IMR-90 (cell line): ENCODE results near the gene SPATA2.

Experiments
- BHLHE40 ChIP-seq: fragments of 150-350 bp; IDR thresholded peaks from 2 replicates; pipeline ENCODE4 v1.6.1; 2016; ENCODE audit warnings: mild to moderate bottlenecking, low read depth, low read length
- CEBPB ChIP-seq: IDR thresholded peaks from 2 replicates; pipeline ENCODE4 v1.6.1; 2012; ENCODE audit warnings: low read depth, low read length, improper control_type of control experiment
- CTCF ChIP-seq: conservative IDR thresholded peaks from 2 replicates; pipeline ENCODE4 v1.5.1; 2012; ENCODE audit warnings: mild to moderate bottlenecking, low read depth, low read length, improper control_type of control experiment
- MAZ ChIP-seq: IDR thresholded peaks from 2 replicates; pipeline ENCODE4 v1.6.1; 2012; ENCODE audit warnings: low read depth, mild to moderate bottlenecking, low read length, improper control_type of control experiment, moderate library complexity, borderline replicate concordance
- POLR2A ChIP-seq: IDR thresholded peaks from 2 replicates; pipeline ENCODE4 v1.6.1; 2012; ENCODE audit warnings: mild to moderate bottlenecking, low read depth, low read length
- RAD21 ChIP-seq: IDR thresholded peaks from 2 replicates; pipeline ENCODE4 v1.6.1; 2012; ENCODE audit warnings: low read length, improper control_type of control experiment
- RCOR1 ChIP-seq: IDR thresholded peaks from 2 replicates; pipeline ENCODE4 v1.6.1; 2012; ENCODE audit warnings: mild to moderate bottlenecking, low read length, improper control_type of control experiment; ENCODE audit not compliant: insufficient replicate concordance
- USF2 ChIP-seq: fragments of 150-350 bp; IDR thresholded peaks from 2 replicates; pipeline ENCODE4 v1.6.1; 2017; ENCODE audit warnings: mild to moderate bottlenecking, antibody characterized with exemption, low read length, low read depth
- TF ChIP-seq, protein P1 (sequence below): fragments of 150-350 bp; IDR thresholded peaks from 2 replicates; pipeline ENCODE4 v1.6.1; 2016; ENCODE audit warnings: low read depth, mild to moderate bottlenecking, low read length, moderate library complexity, borderline replicate concordance

DNA sequence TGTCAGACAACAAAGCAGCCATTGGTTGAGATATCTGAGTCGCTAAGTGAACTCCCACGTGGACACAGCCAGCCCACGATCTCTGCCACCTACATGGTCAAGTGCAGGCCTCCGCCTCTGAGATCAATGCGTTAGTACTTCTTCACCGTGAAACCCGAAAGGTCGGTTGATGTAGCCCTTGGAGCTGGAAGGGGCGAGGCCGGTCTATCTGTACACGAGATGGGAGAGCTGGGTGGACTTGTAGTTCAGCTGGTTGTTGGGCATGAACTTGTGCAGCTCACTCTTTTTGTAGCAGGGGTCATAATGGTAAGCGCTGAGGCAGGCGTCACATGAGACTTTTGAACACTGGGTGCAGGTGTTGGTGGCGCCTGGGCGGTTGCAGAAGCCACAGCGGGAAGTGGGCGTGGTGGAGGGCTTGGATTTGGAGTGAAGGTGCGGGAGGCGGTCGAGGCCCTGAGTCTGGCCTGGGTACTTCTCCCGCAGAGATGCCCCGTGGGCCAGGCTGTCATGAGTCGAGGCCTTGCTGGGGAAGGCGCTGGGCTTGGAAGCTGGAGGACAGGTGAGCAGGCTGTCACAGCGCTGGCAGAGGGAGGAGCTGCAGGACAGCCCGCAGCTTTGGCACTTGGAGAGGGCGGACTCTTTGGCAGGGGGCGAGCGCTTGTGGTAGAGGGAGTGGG is 9.8 kb downstream of the SPATA2 start:
- TF ChIP-seq CEBPB (no peak), CTCF (no peak), USF2 (no peak), RAD21 (no peak), BHLHE40 (no peak), POLR2A (no peak), MAZ (no peak), RCOR1 (no peak)
- TF ChIP-seq, protein P1, sequence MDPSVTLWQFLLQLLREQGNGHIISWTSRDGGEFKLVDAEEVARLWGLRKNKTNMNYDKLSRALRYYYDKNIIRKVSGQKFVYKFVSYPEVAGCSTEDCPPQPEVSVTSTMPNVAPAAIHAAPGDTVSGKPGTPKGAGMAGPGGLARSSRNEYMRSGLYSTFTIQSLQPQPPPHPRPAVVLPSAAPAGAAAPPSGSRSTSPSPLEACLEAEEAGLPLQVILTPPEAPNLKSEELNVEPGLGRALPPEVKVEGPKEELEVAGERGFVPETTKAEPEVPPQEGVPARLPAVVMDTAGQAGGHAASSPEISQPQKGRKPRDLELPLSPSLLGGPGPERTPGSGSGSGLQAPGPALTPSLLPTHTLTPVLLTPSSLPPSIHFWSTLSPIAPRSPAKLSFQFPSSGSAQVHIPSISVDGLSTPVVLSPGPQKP: no peak
